Measurements from ENCODE around the gene GSK3A.

GRCh38 chr19:42233678-42234292, 8.6 kb downstream of the GSK3A start:
- TF ChIP-seq POLR2A (IDR thresholded peaks at IDR 0.05) (peak; percentile 38 to 45), CTCF (IDR thresholded peaks at IDR 0.05) (peak in 3 of 6 experiments; percentile 23 to 43 (median 42))

Measured in Peyer's patch (tissue), 4 donors.